SK-N-SH (cell line): ENCODE data around the gene NFE2L3. TPM values are rescaled to one million over a fixed set of nuclear protein-coding genes. Genes with fewer than 3 reads are reported as not detected.
A peak's percentile ranks its signal among the peaks of the same experiment; 100 is the strongest.

ENCODE experiments used
- CTCF ChIA-PET: fragments of 300-600, 350-600 bp; formaldehyde crosslinking; extraction: SDS; loops from one replicate; lab custom pipeline; 2021; lab: Yijun Ruan, JAX
- POLR2A ChIA-PET: fragments of 350-600 bp; sonication (Branson Sonifier 250); formaldehyde crosslinking; extraction: SDS; loops from one replicate; lab custom pipeline; 2020; ENCODE audit warnings: antibody characterized with exemption, inconsistent platforms; lab: Yijun Ruan, JAX
- DNase-seq: peaks from one replicate; pipeline ENCODE4 v3.0.0; 2012
- H2AFZ ChIP-seq: fragments of 200-600 bp; sonication (generic); 2 replicates; pipeline ENCODE4 v1.8.1; 2016; ENCODE audit warnings: antibody characterized with exemption, mild to moderate bottlenecking, low read depth
- H3F3A ChIP-seq: fragments of 200-600 bp; sonication (generic); replicated peaks from 2 replicates; pipeline ENCODE3; 2016; ENCODE audit warnings: antibody characterized with exemption, mild to moderate bottlenecking; ENCODE audit not compliant: insufficient read depth
- H3K27ac ChIP-seq, 2 experiments: fragments of 200-500 bp in 1 of 2; fragments of 200-600 bp in 1 of 2; sonication (Bioruptor generic) in 1 of 2; sonication (generic), shearing (Covaris generic) in 1 of 2; 2 replicates each; pipeline versions ENCODE4 v1.5.1 to v1.6.1; 2014 to 2016; ENCODE audit warnings: low read depth in 2 of 2, inconsistent platforms in 1 of 2, low read length in 1 of 2, mild to moderate bottlenecking in 1 of 2, mixed read lengths in 1 of 2
- H3K27me3 ChIP-seq: fragments of 200-600 bp; sonication (generic), shearing (Covaris generic); 2 replicates; pipeline ENCODE4 v1.6.1; 2016; ENCODE audit warnings: mixed run types; ENCODE audit not compliant: insufficient read depth
- H3K36me3 ChIP-seq, 2 experiments: fragments of 200-500 bp in 1 of 2; fragments of 200-600 bp in 1 of 2; sonication (Bioruptor generic) in 1 of 2; sonication (generic) in 1 of 2; replicated peaks in 1 of 2; 2 replicates each; pipeline versions ENCODE3 to v1.5.1; 2014 to 2016; ENCODE audit warnings: low read length in 1 of 2, mild to moderate bottlenecking in 1 of 2; ENCODE audit not compliant: insufficient read depth in 2 of 2, control insufficient read depth in 1 of 2
- H3K4me1 ChIP-seq, 2 experiments: fragments of 200-500 bp in 1 of 2; fragments of 200-600 bp in 1 of 2; sonication (Bioruptor generic) in 1 of 2; sonication (generic), shearing (Covaris generic) in 1 of 2; 2 replicates each; pipeline versions ENCODE4 v1.5.1 to v1.6.1; 2014 to 2016; ENCODE audit warnings: low read depth in 1 of 2, low read length in 1 of 2, mixed run types in 1 of 2; ENCODE audit not compliant: insufficient read depth in 2 of 2, control insufficient read depth in 1 of 2
- H3K4me2 ChIP-seq: fragments of 200-600 bp; sonication (generic), shearing (Covaris generic); 2 replicates; pipeline ENCODE4 v1.6.1; 2017; ENCODE audit warnings: mixed run types
- H3K4me3 ChIP-seq, 2 experiments: fragments of 200-500 bp in 1 of 2; fragments of 200-600 bp in 1 of 2; sonication (Bioruptor generic) in 1 of 2; sonication (generic), shearing (Covaris generic) in 1 of 2; 2 replicates each; pipeline versions ENCODE4 v1.5.1 to v1.8.1; 2014 to 2016; ENCODE audit warnings: low read depth in 2 of 2, inconsistent platforms in 1 of 2, low read length in 1 of 2, mild to moderate bottlenecking in 1 of 2, mixed read lengths in 1 of 2, moderate library complexity in 1 of 2
- H3K79me2 ChIP-seq: fragments of 200-600 bp; sonication (generic); 2 replicates; pipeline ENCODE4 v1.8.1; 2017; ENCODE audit warnings: mild to moderate bottlenecking; ENCODE audit not compliant: insufficient read depth
- H3K9ac ChIP-seq: fragments of 200-600 bp; sonication (generic); 2 replicates; pipeline ENCODE4 v1.6.1; 2017; ENCODE audit warnings: mixed run types
- H3K9me2 ChIP-seq: fragments of 200-600 bp; sonication (generic); 2 replicates; pipeline ENCODE4 v1.6.1; 2017; ENCODE audit warnings: mixed run types
- H3K9me3 ChIP-seq: fragments of 200-600 bp; sonication (generic); 2 replicates; pipeline ENCODE4 v1.6.1; 2017; ENCODE audit warnings: mixed run types, mild to moderate bottlenecking, moderate library complexity
- H4K20me1 ChIP-seq: fragments of 200-600 bp; sonication (generic); 2 replicates; pipeline ENCODE4 v1.6.1; 2017; ENCODE audit warnings: mild to moderate bottlenecking, mixed run types; ENCODE audit not compliant: insufficient read depth
- ELF1 ChIP-seq: IDR thresholded peaks from 2 replicates; pipeline ENCODE4 v1.4.0; 2012
- EP300 ChIP-seq, 2 experiments: IDR thresholded peaks; 2 replicates each; pipeline versions ENCODE4 v1.4.0 to v1.6.1; 2012; ENCODE audit warnings: borderline replicate concordance in 1 of 2, low read depth in 1 of 2, low read length in 1 of 2
- EZH2phosphoT487 ChIP-seq: fragments of 200-600 bp; sonication (generic); IDR thresholded peaks from 2 replicates; pipeline ENCODE4 v1.6.1; 2017; ENCODE audit warnings: low read depth, mixed run types, mild to moderate bottlenecking, antibody characterized with exemption, moderate library complexity, borderline replicate concordance
- FOXJ3 ChIP-seq: sonication (generic); formaldehyde crosslinking; IDR thresholded peaks from 2 replicates; pipeline ENCODE4 v1.5.1; 2020; ENCODE audit warnings: mild to moderate bottlenecking, missing genetic modification reagents
- GABPA ChIP-seq: IDR thresholded peaks from 2 replicates; pipeline ENCODE4 v1.4.0; 2012; ENCODE audit warnings: low read depth, mild to moderate bottlenecking
- GATA2 ChIP-seq: sonication (generic); formaldehyde crosslinking; IDR thresholded peaks from 2 replicates; pipeline ENCODE4 v1.5.0; 2020; ENCODE audit warnings: mild to moderate bottlenecking, missing genetic modification reagents
- IRF3 ChIP-seq: fragments of 150-350 bp; IDR thresholded peaks from 2 replicates; pipeline ENCODE4 v1.6.1; 2016; ENCODE audit warnings: mild to moderate bottlenecking, low read depth, low read length
- JUND ChIP-seq: IDR thresholded peaks from 2 replicates; pipeline ENCODE4 v1.4.0; 2012
- MAX ChIP-seq: IDR thresholded peaks from 2 replicates; pipeline ENCODE4 v1.4.0; 2012; ENCODE audit warnings: low read depth
- MEF2A ChIP-seq: IDR thresholded peaks from 2 replicates; pipeline ENCODE4 v1.4.0; 2012; ENCODE audit warnings: low read depth, borderline replicate concordance
- NFIC ChIP-seq: IDR thresholded peaks from 2 replicates; pipeline ENCODE4 v1.4.0; 2012; ENCODE audit warnings: borderline replicate concordance
- NRF1 ChIP-seq: IDR thresholded peaks from 2 replicates; pipeline ENCODE4 v1.6.1; 2012; ENCODE audit warnings: low read depth, mild to moderate bottlenecking, low read length
- PBX3 ChIP-seq: IDR thresholded peaks from 2 replicates; pipeline ENCODE4; 2012
- RAD21 ChIP-seq: IDR thresholded peaks from 2 replicates; pipeline ENCODE4 v1.6.1; 2012; ENCODE audit warnings: mild to moderate bottlenecking, low read length
- RXRA ChIP-seq: IDR thresholded peaks from 2 replicates; pipeline ENCODE4 v1.4.0; 2012; ENCODE audit warnings: low read depth, mild to moderate bottlenecking, borderline replicate concordance
- SIN3A ChIP-seq: IDR thresholded peaks from 2 replicates; pipeline ENCODE4 v1.6.1; 2012; ENCODE audit warnings: low read depth, mild to moderate bottlenecking, low read length, moderate library complexity, borderline replicate concordance
- TEAD4 ChIP-seq: IDR thresholded peaks from 2 replicates; pipeline ENCODE4 v1.4.0; 2012; ENCODE audit warnings: mild to moderate bottlenecking, borderline replicate concordance; ENCODE audit not compliant: insufficient read depth
- USF1 ChIP-seq: IDR thresholded peaks from 2 replicates; pipeline ENCODE4 v1.4.0; 2012; ENCODE audit warnings: low read depth, borderline replicate concordance
- USF2 ChIP-seq: fragments of 150-350 bp; IDR thresholded peaks from 2 replicates; pipeline ENCODE4 v1.6.1; 2017; ENCODE audit warnings: antibody characterized with exemption, low read length, low read depth, borderline replicate concordance
- ZBTB33 ChIP-seq: IDR thresholded peaks from 2 replicates; pipeline ENCODE4 v1.4.0; 2012; ENCODE audit warnings: low read depth, borderline replicate concordance
- WGBS: methylation state at CpG from one replicate; pipeline ENCODE4 v1.1.6; 2017; ENCODE audit warnings: low lambda C conversion rate; 5-methylcytosine and 5-hydroxymethylcytosine counted together
- polyA plus RNA-seq, 3 experiments: library from polyadenylated mRNA; depleted of rRNA; stranded (reverse); fragments of >200 nt; gene quantifications; 2 replicates each; pipeline ENCODE4 v1.2.3, GENCODE V29; 2012

Gene NFE2L3
- polyA plus RNA-seq, 1 of the 3 experiments (the other 2 are of a cell fraction) = 36.1 TPM

- Histone ChIP-seq H3F3A (peaks cover 32% of the 10 kb centered on the region), H3K9me3 (no peaks in the 10 kb centered on the region), H3K79me2 (peaks cover 71% of the 10 kb centered on the region), H3K36me3 (no peaks in the 10 kb centered on the region), H3K9ac (no peak overlapping the region), H3K27ac (peak overlapping the region in 1 of 2 experiments; percentile 19; a peak in 2 of 4 replicates), H3K9me2 (no peaks in the 10 kb centered on the region), H3K4me3 (peak overlapping the region in 1 of 2 experiments; percentile 5; a peak in 1 of 4 replicates), H3K27me3 (no peaks in the 10 kb centered on the region), H4K20me1 (no peaks in the 10 kb centered on the region), H3K4me1 (peaks cover 5 to 50% of the 10 kb centered on the region in 2 experiments; a peak in 3 of 4 replicates), H3K4me2 (peak overlapping the region; percentile 47), H2AFZ (no peak overlapping the region)
- POLR2A ChIA-PET = no interaction called here
- 86% methylated on average over 2 of the region's 2 CpGs for WGBS
- TF ChIP-seq EZH2phosphoT487 (no peak), RAD21 (no peak), FOXJ3 (CRISPR knock-in tag) (no peak), USF2 (no peak), PBX3 (peak; percentile 37; the same call in 1 of the 2 replicates), NFIC (peak; percentile 57; the same call in 1 of the 2 replicates), TEAD4 (0 out of 2 replicates have a peak, but pooled peaks have one; percentile 68), MAX (0 out of 2 replicates have a peak, but pooled peaks have one; percentile 20), RXRA (peak; percentile 65; the same call in 1 of the 2 replicates), EP300 (IDR thresholded peaks at IDR 0.05; ENCODE audit: borderline replicate concordance in 1 of 2, low read depth in 1 of 2, low read length in 1 of 2) (peak in 1 of 2 experiments; percentile 20; a peak in 1 of 4 replicates)
- CTCF ChIA-PET = interaction anchor here (0.7 to 2.1 kb wide), 2 partner anchors 68 to 70 kb away, joined by 4 to 7 read pairs; no protein-coding TSS in a partner anchor
- DNase-seq = no peak
These were observed 7.2 kb downstream of the NFE2L3 start for GRCh38 chr7:26159243-26159642.

GRCh38 chr7:26160896-26161295 lies 8.9 kb downstream of the NFE2L3 start:
- peaks cover under 1 to 34% of the 10 kb centered on the region in 2 experiments; a peak in 3 of 4 replicates for H3K4me1 ChIP-seq
- no peak for DNase-seq
- H2AFZ ChIP-seq = no peak overlapping the region
- peaks cover 20% of the 10 kb centered on the region for H3F3A ChIP-seq
- ChIA-PET POLR2A (interaction anchor here (0.8 kb wide), 1 partner anchor 8 kb away, joined by 3 read pairs; the partner anchor contains the start of gene NFE2L3), CTCF (interaction anchor here (1.3 to 2.7 kb wide), 6 partner anchors 14 to 268 kb away, joined by 3 to 11 read pairs (median 4); no protein-coding TSS in a partner anchor)
- no peak overlapping the region for H3K4me2 ChIP-seq
- no peaks in the 10 kb centered on the region for H4K20me1 ChIP-seq
- no peak overlapping the region for H3K27ac ChIP-seq
- H3K9ac ChIP-seq = no peak overlapping the region
- no peak overlapping the region for H3K4me3 ChIP-seq
- no peaks in the 10 kb centered on the region for H3K9me3 ChIP-seq
- no peaks in the 10 kb centered on the region for H3K36me3 ChIP-seq
- WGBS = 100% methylated on average over 2 of the region's 2 CpGs
- no peaks in the 10 kb centered on the region for H3K9me2 ChIP-seq
- peaks cover 73% of the 10 kb centered on the region for H3K79me2 ChIP-seq
- H3K27me3 ChIP-seq = no peaks in the 10 kb centered on the region
- TF ChIP-seq USF2 (no peak), SIN3A (no peak), NRF1 (no peak), RAD21 (no peak), FOXJ3 (CRISPR knock-in tag) (no peak), JUND (no peak), GABPA (no peak), IRF3 (no peak), GATA2 (no peak), ELF1 (no peak), MEF2A (no peak), ZBTB33 (no peak), USF1 (no peak)
